HepG2 (cell line): ENCODE data around the gene OR52L1. TPM values are rescaled to one million over a fixed set of nuclear protein-coding genes. Genes with fewer than 3 reads are reported as not detected.

Experiments used
- ATAC-seq: fragments of 200-7000 bp; cut with Tn5 transposase; 3 replicates; pipeline ENCODE4 v1.9.1; 2020; ENCODE audit warnings: mild to moderate bottlenecking, moderate library complexity
- BruUV-seq: library from RNA; stranded (reverse); fragments of 400-500 nt; replicated peaks from 2 replicates; lab custom pipeline; 2021; lab: Mats Ljungman, UMichigan
- CTCF ChIA-PET: fragments of 300-600 bp; formaldehyde crosslinking; extraction: SDS; loops from one replicate; lab custom pipeline; 2021; ENCODE audit warnings: low total read pairs, inconsistent platforms, low intra/inter-chr PET ratio; lab: Yijun Ruan, JAX
- POLR2A ChIA-PET: fragments of 350-600 bp; sonication (Branson Sonifier 250); formaldehyde crosslinking; loops from one replicate; lab custom pipeline; 2020; ENCODE audit warnings: antibody characterized with exemption, inconsistent platforms; lab: Yijun Ruan, JAX
- DNase-seq: peaks from one replicate; pipeline ENCODE4 v3.0.0-alpha.2; 2015; ENCODE audit warnings: low spot score
- FAIRE-seq: peaks from 3 replicates; lab custom pipeline; 2011; peaks lifted over from hg19 to GRCh38; lab: Jason Lieb, UNC
- H2AFZ ChIP-seq: one replicate; pipeline ENCODE4 v1.6.1; 2011; ENCODE audit warnings: low read length, inconsistent platforms
- H3K27ac ChIP-seq: fragments of 300-600 bp; 3 replicates; pipeline ENCODE4 v1.8.0; 2011; ENCODE audit warnings: mixed run types, mild to moderate bottlenecking, mixed read lengths, low read length, inconsistent platforms; ENCODE audit not compliant: insufficient read depth; ENCODE audit errors: extremely low read length
- H3K27me3 ChIP-seq, 2 experiments: fragments of 200-600 bp in 1 of 2; 2 replicates in 1 of 2; 3 replicates in 1 of 2; pipeline versions ENCODE4 v1.6.0 to v1.8.0; 2011; ENCODE audit warnings: low read length in 2 of 2, mild to moderate bottlenecking in 2 of 2, moderate library complexity in 2 of 2, inconsistent platforms in 1 of 2; ENCODE audit not compliant: insufficient read depth in 2 of 2, control insufficient read depth in 1 of 2
- H3K36me3 ChIP-seq, 2 experiments: fragments of 200-600 bp in 1 of 2; replicated peaks in 1 of 2; 2 replicates in 1 of 2; 3 replicates in 1 of 2; pipeline versions ENCODE4 v1.5.1 to v1.8.0; 2011; ENCODE audit warnings: low read length in 2 of 2, inconsistent platforms in 1 of 2; ENCODE audit not compliant: insufficient read depth in 2 of 2, control insufficient read depth in 1 of 2
- H3K4me1 ChIP-seq: 2 replicates; pipeline ENCODE4 v1.5.1; 2012; ENCODE audit warnings: low read length, inconsistent platforms; ENCODE audit not compliant: insufficient read depth
- H3K4me2 ChIP-seq: 2 replicates; pipeline ENCODE4 v1.6.0; 2011; ENCODE audit warnings: low read depth, low read length, inconsistent platforms
- H3K4me3 ChIP-seq, 3 experiments: fragments of 200-600 bp in 1 of 3; sonication (generic), shearing (Covaris generic) in 1 of 3; replicated peaks in 1 of 3; 2 replicates each; pipeline ENCODE4 v1.5.1; 2011 to 2016; ENCODE audit warnings: low read length in 3 of 3, inconsistent platforms in 2 of 3, low read depth in 2 of 3, mild to moderate bottlenecking in 2 of 3, control low read depth in 1 of 3, mixed read lengths in 1 of 3; ENCODE audit not compliant: insufficient read depth in 1 of 3
- H3K79me2 ChIP-seq: one replicate; pipeline ENCODE4 v1.6.1; 2011; ENCODE audit warnings: low read length, inconsistent platforms; ENCODE audit not compliant: insufficient read depth
- H3K9ac ChIP-seq: 2 replicates; pipeline ENCODE4 v1.6.0; 2011; ENCODE audit warnings: mild to moderate bottlenecking, low read depth, low read length, inconsistent platforms; ENCODE audit not compliant: insufficient read depth
- H3K9me3 ChIP-seq: 2 replicates; pipeline ENCODE4 v1.5.1; 2012; ENCODE audit warnings: mild to moderate bottlenecking, low read length
- H4K20me1 ChIP-seq: 2 replicates; pipeline ENCODE4 v1.6.0; 2011; ENCODE audit warnings: inconsistent platforms, mild to moderate bottlenecking, low read length, moderate library complexity; ENCODE audit not compliant: insufficient read depth
- ARNT ChIP-seq: fragments of 450-650 bp; IDR thresholded peaks from 2 replicates; pipeline ENCODE4 v1.6.1; 2017
- CCAR2 ChIP-seq: fragments of 200-400 bp; formaldehyde crosslinking; optimal IDR thresholded peaks from 2 replicates; pipeline ENCODE3; 2018; ENCODE audit warnings: low read depth, mild to moderate bottlenecking, low read length, moderate library complexity
- DNMT1 ChIP-seq: sonication (generic); formaldehyde crosslinking; IDR thresholded peaks from 2 replicates; pipeline ENCODE4 v1.5.1; 2020; ENCODE audit warnings: mild to moderate bottlenecking, missing genetic modification reagents
- MAF1 ChIP-seq: sonication (generic); formaldehyde crosslinking; IDR thresholded peaks from 2 replicates; pipeline ENCODE4 v1.5.0; 2020; ENCODE audit warnings: missing genetic modification reagents, borderline replicate concordance
- MAFF ChIP-seq: IDR thresholded peaks from 2 replicates; pipeline ENCODE4 v1.6.1; 2011; ENCODE audit warnings: low read depth, low read length, improper control_type of control experiment
- MAFK ChIP-seq, 2 experiments: IDR thresholded peaks in 1 of 2; conservative IDR thresholded peaks in 1 of 2; 2 replicates each; pipeline ENCODE4 v1.6.1; 2011; ENCODE audit warnings: improper control_type of control experiment in 2 of 2, low read length in 2 of 2
- MIER2 ChIP-seq: IDR thresholded peaks from 2 replicates; pipeline ENCODE4 v1.6.1; 2016; ENCODE audit warnings: missing biosample characterization, missing genetic modification reagents
- RFX1 ChIP-seq: fragments of 450-650 bp; IDR thresholded peaks from 2 replicates; pipeline ENCODE4 v1.6.1; 2017
- SMC3 ChIP-seq: IDR thresholded peaks from 2 replicates; pipeline ENCODE4 v1.6.1; 2011; ENCODE audit warnings: low read length, improper control_type of control experiment
- WGBS: methylation state at CpG from one replicate; pipeline ENCODE4 v1.1.6; 2017; ENCODE audit warnings: low lambda C conversion rate; 5-methylcytosine and 5-hydroxymethylcytosine counted together
- in situ Hi-C: cut with HindIII; loops from 2 replicates; pipeline ENCODE4 v1.10.0; 2017; ENCODE audit warnings: low pct_unique_long_range_greater_than_20kb; ENCODE audit not compliant: extremely low pct_ligation_motif_present
- intact Hi-C: fragments of 100-400 bp; cut with micrococcal nuclease; formaldehyde crosslinking; loops from one replicate; pipeline ENCODE4 v1.10.0; 2022; ENCODE audit not compliant: unreplicated experiment
- polyA plus RNA-seq, 8 experiments: library from polyadenylated mRNA; depleted of rRNA in 3 of 8; stranded (reverse) in 7 of 8; unstranded in 1 of 8; fragments of >200 nt; fragmentation: Illumina TruSeq in 4 of 8; extraction: Trizol in 4 of 8; gene quantifications; 2 replicates each; pipeline versions ENCODE4 v1.2.1 to v1.2.3, GENCODE V29; 2011 to 2016; ENCODE audit warnings: low read depth in 4 of 8, missing spikeins in 1 of 8, mixed read lengths in 1 of 8; ENCODE audit not compliant: insufficient read depth in 1 of 8
- total RNA-seq, 5 experiments: library from RNA; depleted of rRNA; stranded (reverse); fragments of >200 nt; fragmentation: Illumina TruSeq; extraction: Trizol; gene quantifications; 2 replicates each; pipeline ENCODE4 v1.2.3, GENCODE V29; 2016; ENCODE audit warnings: low read depth in 1 of 5
- TF ChIP-seq, protein P1 (sequence below): sonication (generic); formaldehyde crosslinking; IDR thresholded peaks from 2 replicates; pipeline ENCODE4 v1.9.0; 2021; ENCODE audit warnings: missing genetic modification reagents, borderline replicate concordance
- TF ChIP-seq, protein P2 (sequence below): IDR thresholded peaks from 2 replicates; pipeline ENCODE4 v1.6.1; 2016; ENCODE audit warnings: low read depth, control low read depth
- TF ChIP-seq, protein P3 (sequence below): sonication (generic); formaldehyde crosslinking; IDR thresholded peaks from 2 replicates; pipeline ENCODE4 v1.4.0; 2020; ENCODE audit warnings: missing genetic modification reagents, mild to moderate bottlenecking, borderline replicate concordance

OR52L1 gene
- total and polyA plus RNA-seq, 2 of the 13 experiments (the other 11 are each of a cell fraction or from before 2014, with no cell fraction given) = not detected

DNA sequence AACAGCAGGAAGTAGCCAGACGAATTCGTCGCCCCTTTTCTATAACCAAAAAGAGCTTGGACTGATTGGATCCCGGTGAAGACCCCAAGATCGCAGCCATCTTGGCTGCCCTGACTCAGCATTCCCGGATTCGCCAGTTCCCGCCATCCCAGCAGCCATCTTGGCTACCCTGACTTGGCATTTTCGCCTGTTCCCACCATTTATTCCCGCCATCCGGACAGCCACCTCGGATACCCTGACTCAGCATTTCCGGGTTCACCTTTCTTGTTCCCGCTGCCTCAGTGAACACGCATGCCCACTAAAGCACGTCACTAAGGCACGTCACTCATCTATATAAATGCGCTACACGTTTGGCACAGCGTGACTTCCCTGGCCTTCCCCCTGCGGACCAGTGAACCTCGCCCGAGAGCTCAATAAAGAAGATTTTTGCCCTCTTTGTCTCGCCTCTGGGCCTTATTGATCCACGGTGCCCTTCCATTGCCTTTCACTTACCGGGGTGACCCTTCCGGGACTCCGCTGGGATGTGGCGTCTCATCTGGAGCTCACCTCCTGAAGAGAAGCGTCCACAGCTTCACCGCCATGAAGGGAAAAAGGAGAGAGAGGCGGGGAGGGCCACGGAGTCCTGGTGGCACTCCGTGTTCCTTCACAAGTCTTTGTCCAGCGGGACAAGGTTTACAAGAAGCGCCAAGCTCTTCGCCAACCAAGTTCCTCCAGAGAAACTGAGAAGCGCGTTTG is 48.8 kb downstream of the OR52L1 start:
- no peak for DNase-seq
- ATAC-seq = no peak
- no peaks in the 10 kb centered on the region for H3K9me3 ChIP-seq
- CTCF ChIA-PET = no interaction called here
- no peak for FAIRE-seq
- H3K27me3 ChIP-seq = peaks cover 0 to 10% of the 10 kb centered on the region in 2 experiments; a peak in 2 of 5 replicates
- TF ChIP-seq, protein P1, sequence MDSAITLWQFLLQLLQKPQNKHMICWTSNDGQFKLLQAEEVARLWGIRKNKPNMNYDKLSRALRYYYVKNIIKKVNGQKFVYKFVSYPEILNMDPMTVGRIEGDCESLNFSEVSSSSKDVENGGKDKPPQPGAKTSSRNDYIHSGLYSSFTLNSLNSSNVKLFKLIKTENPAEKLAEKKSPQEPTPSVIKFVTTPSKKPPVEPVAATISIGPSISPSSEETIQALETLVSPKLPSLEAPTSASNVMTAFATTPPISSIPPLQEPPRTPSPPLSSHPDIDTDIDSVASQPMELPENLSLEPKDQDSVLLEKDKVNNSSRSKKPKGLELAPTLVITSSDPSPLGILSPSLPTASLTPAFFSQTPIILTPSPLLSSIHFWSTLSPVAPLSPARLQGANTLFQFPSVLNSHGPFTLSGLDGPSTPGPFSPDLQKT (CRISPR knock-in tag) = no peak
- TF ChIP-seq MIER2 (no peak), RFX1 (no peak), DNMT1 (CRISPR knock-in tag) (no peak), CCAR2 (no peak), MAFK (conservative IDR thresholded peaks at IDR 0.05 in 1 of 2, IDR thresholded peaks at IDR 0.05 in 1 of 2; ENCODE audit: low read length in 2 of 2) (peak; percentile 79 to 89), ARNT (no peak), MAF1 (no peak), MAFF (peak; percentile 85), SMC3 (no peak)
- TF ChIP-seq, protein P2, sequence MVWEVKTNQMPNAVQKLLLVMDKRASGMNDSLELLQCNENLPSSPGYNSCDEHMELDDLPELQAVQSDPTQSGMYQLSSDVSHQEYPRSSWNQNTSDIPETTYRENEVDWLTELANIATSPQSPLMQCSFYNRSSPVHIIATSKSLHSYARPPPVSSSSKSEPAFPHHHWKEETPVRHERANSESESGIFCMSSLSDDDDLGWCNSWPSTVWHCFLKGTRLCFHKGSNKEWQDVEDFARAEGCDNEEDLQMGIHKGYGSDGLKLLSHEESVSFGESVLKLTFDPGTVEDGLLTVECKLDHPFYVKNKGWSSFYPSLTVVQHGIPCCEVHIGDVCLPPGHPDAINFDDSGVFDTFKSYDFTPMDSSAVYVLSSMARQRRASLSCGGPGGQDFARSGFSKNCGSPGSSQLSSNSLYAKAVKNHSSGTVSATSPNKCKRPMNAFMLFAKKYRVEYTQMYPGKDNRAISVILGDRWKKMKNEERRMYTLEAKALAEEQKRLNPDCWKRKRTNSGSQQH = no peak
- TF ChIP-seq, protein P3, sequence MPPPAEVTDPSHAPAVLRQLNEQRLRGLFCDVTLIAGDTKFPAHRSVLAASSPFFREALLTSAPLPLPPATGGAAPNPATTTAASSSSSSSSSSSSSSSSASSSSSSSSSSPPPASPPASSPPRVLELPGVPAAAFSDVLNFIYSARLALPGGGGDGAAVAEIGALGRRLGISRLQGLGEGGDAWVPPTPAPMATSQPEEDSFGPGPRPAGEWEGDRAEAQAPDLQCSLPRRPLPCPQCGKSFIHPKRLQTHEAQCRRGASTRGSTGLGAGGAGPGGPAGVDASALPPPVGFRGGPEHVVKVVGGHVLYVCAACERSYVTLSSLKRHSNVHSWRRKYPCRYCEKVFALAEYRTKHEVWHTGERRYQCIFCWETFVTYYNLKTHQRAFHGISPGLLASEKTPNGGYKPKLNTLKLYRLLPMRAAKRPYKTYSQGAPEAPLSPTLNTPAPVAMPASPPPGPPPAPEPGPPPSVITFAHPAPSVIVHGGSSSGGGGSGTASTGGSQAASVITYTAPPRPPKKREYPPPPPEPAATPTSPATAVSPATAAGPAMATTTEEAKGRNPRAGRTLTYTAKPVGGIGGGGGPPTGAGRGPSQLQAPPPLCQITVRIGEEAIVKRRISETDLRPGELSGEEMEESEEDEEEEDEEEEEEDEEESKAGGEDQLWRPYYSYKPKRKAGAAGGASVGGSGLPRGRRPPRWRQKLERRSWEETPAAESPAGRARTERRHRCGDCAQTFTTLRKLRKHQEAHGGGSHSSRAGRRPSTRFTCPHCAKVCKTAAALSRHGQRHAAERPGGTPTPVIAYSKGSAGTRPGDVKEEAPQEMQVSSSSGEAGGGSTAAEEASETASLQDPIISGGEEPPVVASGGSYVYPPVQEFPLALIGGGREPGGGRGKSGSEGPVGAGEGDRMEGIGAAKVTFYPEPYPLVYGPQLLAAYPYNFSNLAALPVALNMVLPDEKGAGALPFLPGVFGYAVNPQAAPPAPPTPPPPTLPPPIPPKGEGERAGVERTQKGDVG (CRISPR knock-in tag) = no peak
- H3K4me3 ChIP-seq = no peak overlapping the region
- no TSS peak for BruUV-seq
- no peaks in the 10 kb centered on the region for H3K36me3 ChIP-seq
- POLR2A ChIA-PET = no interaction called here
- H3K4me2 ChIP-seq = no peak overlapping the region
- H3K4me1 ChIP-seq = no peaks in the 10 kb centered on the region
- H3K79me2 ChIP-seq = no peaks in the 10 kb centered on the region
- no peak overlapping the region for H3K9ac ChIP-seq
- H4K20me1 ChIP-seq = no peaks in the 10 kb centered on the region
- H3K27ac ChIP-seq = no peak overlapping the region
- intact Hi-C loops (no loop called here), in situ Hi-C loops (no loop called here)
- 64% methylated on average over 39 of the region's 39 CpGs for WGBS
- no peak overlapping the region for H2AFZ ChIP-seq
